ENCODE data around the gene STAMBPL1. TPM values are rescaled to one million over a fixed set of nuclear protein-coding genes. Genes with fewer than 3 reads are reported as not detected.

The STAMBPL1 gene
- total RNA-seq, 1 donor from 2014 or later, result 1.6 TPM

GRCh38 chr10:88964360-88964759 lies 84.3 kb downstream of the STAMBPL1 start:
- H3K9me3 Mint-ChIP-seq (ENCODE audit: low read depth), result no peaks in the 10 kb centered on the region
- H3K27ac Mint-ChIP-seq (ENCODE audit: unreplicated experiment), result peak overlapping the region; percentile 95
- H3K4me3 Mint-ChIP-seq (ENCODE audit: unreplicated experiment), result no peak overlapping the region
- no peaks in the 10 kb centered on the region for H3K36me3 Mint-ChIP-seq (ENCODE audit: low read depth)
- DNase-seq (ENCODE audit: low spot score), result no peak
- no peak for TF ChIP-seq CTCF (IDR thresholded peaks at IDR 0.05)
- H3K4me1 Mint-ChIP-seq (ENCODE audit: low read depth), result peaks cover 50% of the 10 kb centered on the region
- H3K27me3 Mint-ChIP-seq (ENCODE audit: low read depth), result no peaks in the 10 kb centered on the region

- Mint-ChIP-seq H3K27ac (ENCODE audit: unreplicated experiment) (peak overlapping the region; percentile 95), H3K4me3 (ENCODE audit: unreplicated experiment) (no peak overlapping the region), H3K27me3 (ENCODE audit: low read depth) (no peaks in the 10 kb centered on the region), H3K9me3 (ENCODE audit: low read depth) (no peaks in the 10 kb centered on the region), H3K36me3 (ENCODE audit: low read depth) (no peaks in the 10 kb centered on the region), H3K4me1 (ENCODE audit: low read depth) (peaks cover 54% of the 10 kb centered on the region)
- TF ChIP-seq CTCF (IDR thresholded peaks at IDR 0.05), result no peak
- no peak for DNase-seq (ENCODE audit: low spot score)
Measured at GRCh38 chr10:88964869-88965415, 84.9 kb downstream of the STAMBPL1 start.

- Mint-ChIP-seq H3K4me3 (ENCODE audit: unreplicated experiment) (no peak overlapping the region), H3K27ac (ENCODE audit: unreplicated experiment) (peak overlapping the region; percentile 79), H3K9me3 (ENCODE audit: low read depth) (no peaks in the 10 kb centered on the region), H3K36me3 (ENCODE audit: low read depth) (no peaks in the 10 kb centered on the region), H3K4me1 (ENCODE audit: low read depth) (peaks cover 62% of the 10 kb centered on the region), H3K27me3 (ENCODE audit: low read depth) (no peaks in the 10 kb centered on the region)
- DNase-seq (ENCODE audit: low spot score), result no peak
- no peak for TF ChIP-seq CTCF (IDR thresholded peaks at IDR 0.05)
Measured at GRCh38 chr10:88966797-88967196, 86.8 kb downstream of the STAMBPL1 start.

GRCh38 chr10:88968391-88968790 lies 88.3 kb downstream of the STAMBPL1 start:
- Mint-ChIP-seq H3K4me3 (ENCODE audit: unreplicated experiment) (no peak overlapping the region), H3K27ac (ENCODE audit: unreplicated experiment) (peak overlapping the region; percentile 75), H3K4me1 (ENCODE audit: low read depth) (peaks cover 68% of the 10 kb centered on the region), H3K27me3 (ENCODE audit: low read depth) (no peaks in the 10 kb centered on the region), H3K36me3 (ENCODE audit: low read depth) (no peaks in the 10 kb centered on the region), H3K9me3 (ENCODE audit: low read depth) (no peaks in the 10 kb centered on the region)
- DNase-seq (ENCODE audit: low spot score), result no peak
- TF ChIP-seq CTCF (IDR thresholded peaks at IDR 0.05), result no peak

- Mint-ChIP-seq H3K4me1 (ENCODE audit: low read depth) (peaks cover 67% of the 10 kb centered on the region), H3K27ac (ENCODE audit: unreplicated experiment) (peak overlapping the region; percentile 37), H3K36me3 (ENCODE audit: low read depth) (no peaks in the 10 kb centered on the region), H3K27me3 (ENCODE audit: low read depth) (no peaks in the 10 kb centered on the region), H3K4me3 (ENCODE audit: unreplicated experiment) (no peak overlapping the region), H3K9me3 (ENCODE audit: low read depth) (no peaks in the 10 kb centered on the region)
- DNase-seq (ENCODE audit: low spot score), result no peak
- no peak for TF ChIP-seq CTCF (IDR thresholded peaks at IDR 0.05)
Measured at GRCh38 chr10:88971221-88972061, 91.4 kb downstream of the STAMBPL1 start.

Other genes starting within 250 kb of the STAMBPL1 start
- gene LIPF, start 215.8 kb upstream of the STAMBPL1 start, total RNA-seq, result not detected in 3 replicates
- not detected in 3 replicates for gene LIPK, start 174.0 kb upstream of the STAMBPL1 start, total RNA-seq
- gene LIPN, start 120.2 kb upstream of the STAMBPL1 start, total RNA-seq, result not detected in 3 replicates
- not detected in 3 replicates for gene LIPM, start 77.5 kb upstream of the STAMBPL1 start, total RNA-seq
- not detected in 3 replicates for gene ANKRD22, start 28.4 kb upstream of the STAMBPL1 start, total RNA-seq
- 846 to 4,145 TPM (median 3,929 TPM) in 3 replicates for gene ACTA2, start 72.5 kb downstream of the STAMBPL1 start, total RNA-seq
- gene FAS, start 110.6 kb downstream of the STAMBPL1 start, total RNA-seq, result 11.2 to 11.6 TPM (median 11.5 TPM) in 3 replicates